GM12865 (cell line): ENCODE data around the gene SYPL1.
A peak's percentile ranks its signal among the peaks of the same experiment; 100 is the strongest.

ENCODE experiments used
- DNase-seq: peaks from one replicate; pipeline ENCODE4 v3.0.0; 2010; ENCODE audit warnings: low read depth
- H3K4me3 ChIP-seq: 2 replicates; pipeline ENCODE4 v1.5.1; 2011; ENCODE audit warnings: mild to moderate bottlenecking, low read depth, low read length, control low read depth
- TF ChIP-seq, protein P1 (sequence below): IDR thresholded peaks from 2 replicates; pipeline ENCODE4 v1.5.1; 2011; ENCODE audit warnings: low read length, control low read depth, low read depth, inconsistent platforms; ENCODE audit not compliant: insufficient read depth; ENCODE audit errors: missing control alignments

The SYPL1 gene

DNA sequence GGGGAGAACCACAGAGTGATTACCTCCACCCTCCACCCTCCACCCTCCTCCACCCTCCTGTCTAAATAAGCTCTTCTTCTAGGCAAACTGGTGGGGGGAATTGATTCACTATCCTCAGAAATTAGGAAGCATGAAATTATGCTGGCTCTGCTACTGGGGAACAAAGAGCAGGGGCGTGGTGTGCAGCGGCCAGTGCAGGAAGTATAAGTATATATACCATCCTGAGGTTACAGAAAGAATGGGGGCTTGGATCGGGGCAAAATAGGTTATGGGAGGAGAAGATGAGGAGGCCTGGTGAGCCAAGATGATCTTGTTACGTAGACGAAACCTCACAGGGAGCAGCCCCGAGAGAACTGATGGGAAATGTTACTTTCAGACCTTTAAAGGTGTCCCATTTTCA, 49.1 kb downstream of the SYPL1 start:
- TF ChIP-seq, protein P1, sequence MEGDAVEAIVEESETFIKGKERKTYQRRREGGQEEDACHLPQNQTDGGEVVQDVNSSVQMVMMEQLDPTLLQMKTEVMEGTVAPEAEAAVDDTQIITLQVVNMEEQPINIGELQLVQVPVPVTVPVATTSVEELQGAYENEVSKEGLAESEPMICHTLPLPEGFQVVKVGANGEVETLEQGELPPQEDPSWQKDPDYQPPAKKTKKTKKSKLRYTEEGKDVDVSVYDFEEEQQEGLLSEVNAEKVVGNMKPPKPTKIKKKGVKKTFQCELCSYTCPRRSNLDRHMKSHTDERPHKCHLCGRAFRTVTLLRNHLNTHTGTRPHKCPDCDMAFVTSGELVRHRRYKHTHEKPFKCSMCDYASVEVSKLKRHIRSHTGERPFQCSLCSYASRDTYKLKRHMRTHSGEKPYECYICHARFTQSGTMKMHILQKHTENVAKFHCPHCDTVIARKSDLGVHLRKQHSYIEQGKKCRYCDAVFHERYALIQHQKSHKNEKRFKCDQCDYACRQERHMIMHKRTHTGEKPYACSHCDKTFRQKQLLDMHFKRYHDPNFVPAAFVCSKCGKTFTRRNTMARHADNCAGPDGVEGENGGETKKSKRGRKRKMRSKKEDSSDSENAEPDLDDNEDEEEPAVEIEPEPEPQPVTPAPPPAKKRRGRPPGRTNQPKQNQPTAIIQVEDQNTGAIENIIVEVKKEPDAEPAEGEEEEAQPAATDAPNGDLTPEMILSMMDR = no peak
- H3K4me3 ChIP-seq = no peak overlapping the region
- no peak for DNase-seq

DNA sequence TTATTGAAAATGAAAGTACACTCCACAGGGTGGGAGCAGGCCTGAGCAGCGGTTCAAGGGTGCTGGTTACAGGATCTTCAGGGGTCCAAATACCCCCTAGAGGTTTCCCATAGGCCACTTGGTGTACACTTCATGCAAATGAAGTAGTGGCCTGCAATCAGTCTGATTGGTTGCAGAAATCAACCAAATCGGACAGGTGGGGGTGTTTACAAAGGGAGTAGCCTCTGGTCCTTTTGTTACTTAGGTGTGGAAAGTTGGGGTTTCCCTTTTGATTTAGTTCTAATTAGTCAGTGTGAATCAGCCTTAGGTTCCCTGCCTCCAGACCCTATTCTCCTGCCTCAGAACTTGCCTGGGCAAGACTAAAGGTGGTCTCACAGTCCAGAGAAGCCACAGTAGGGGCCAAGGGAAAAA, 49.6 kb downstream of the SYPL1 start:
- peak overlapping the region; percentile 1; the same call in 1 of the 2 replicates for H3K4me3 ChIP-seq
- TF ChIP-seq, protein P1 = no peak
- peak; percentile 62 for DNase-seq

- peak; percentile 44 for DNase-seq
- TF ChIP-seq, protein P1 = no peak
- peak overlapping the region; percentile 1; the same call in 1 of the 2 replicates for H3K4me3 ChIP-seq
Observed at GRCh38 chr7:106062006-106062405, 50.1 kb downstream of the SYPL1 start.

DNA sequence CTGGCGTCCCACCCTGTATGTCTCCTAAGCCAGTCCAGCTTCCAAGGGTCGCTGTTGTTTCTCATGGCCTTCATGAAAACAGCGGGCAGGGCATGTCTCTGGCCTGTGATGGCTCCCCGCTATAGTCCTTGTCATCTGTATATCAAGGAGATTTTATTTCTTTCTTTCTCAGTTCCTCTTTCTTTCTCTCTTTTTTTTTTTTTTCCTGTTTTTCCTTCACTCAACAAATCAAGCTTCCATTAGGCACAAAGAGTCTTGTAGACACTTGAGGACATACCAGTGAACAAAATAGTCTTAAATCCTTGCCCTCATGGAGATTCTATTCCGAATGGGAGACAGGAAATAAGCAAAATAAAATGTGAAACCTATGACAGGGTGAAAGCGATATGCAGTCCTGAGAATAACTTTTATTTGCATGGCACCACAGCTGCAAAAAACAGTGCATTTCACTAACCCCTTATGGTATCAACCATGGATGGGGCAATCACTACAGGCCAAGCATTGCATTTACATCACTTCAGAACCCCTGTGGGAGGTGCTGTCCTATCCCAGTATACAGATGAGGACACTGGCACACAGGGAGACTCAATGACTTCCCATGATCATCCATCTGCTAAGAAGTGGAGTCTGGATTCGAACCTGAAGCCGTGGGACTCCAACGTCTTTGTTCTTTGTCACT, 50.7 kb downstream of the SYPL1 start:
- DNase-seq = peak; percentile 83
- H3K4me3 ChIP-seq = no peak overlapping the region
- TF ChIP-seq, protein P1 = no peak

DNA sequence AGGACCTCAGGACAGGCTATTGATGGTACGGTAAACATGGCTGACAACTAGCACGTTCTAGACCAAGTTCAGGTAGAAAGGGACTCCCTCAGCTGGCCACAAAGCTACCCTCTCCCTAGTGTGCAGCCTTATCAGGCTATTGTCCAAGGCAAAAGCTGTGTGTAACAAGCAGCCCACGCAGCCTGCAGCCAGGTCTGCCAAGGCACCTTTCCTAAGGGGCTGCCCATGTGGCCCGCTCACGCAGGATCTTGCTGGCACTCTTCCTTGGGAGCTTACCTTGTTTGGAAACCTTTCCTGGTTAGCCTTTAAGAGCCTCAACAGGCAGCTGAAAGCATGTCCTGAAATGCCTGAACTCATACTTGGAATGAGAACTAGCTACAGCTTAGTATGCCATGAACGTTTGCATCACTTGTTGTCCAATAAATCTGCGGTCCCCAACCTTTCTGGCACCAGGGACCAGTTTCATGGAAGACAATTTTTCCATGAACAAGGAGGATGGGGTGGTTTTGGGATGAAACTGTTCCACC, 51.7 kb downstream of the SYPL1 start:
- TF ChIP-seq, protein P1 = no peak
- H3K4me3 ChIP-seq = no peak overlapping the region
- DNase-seq = no peak

DNA sequence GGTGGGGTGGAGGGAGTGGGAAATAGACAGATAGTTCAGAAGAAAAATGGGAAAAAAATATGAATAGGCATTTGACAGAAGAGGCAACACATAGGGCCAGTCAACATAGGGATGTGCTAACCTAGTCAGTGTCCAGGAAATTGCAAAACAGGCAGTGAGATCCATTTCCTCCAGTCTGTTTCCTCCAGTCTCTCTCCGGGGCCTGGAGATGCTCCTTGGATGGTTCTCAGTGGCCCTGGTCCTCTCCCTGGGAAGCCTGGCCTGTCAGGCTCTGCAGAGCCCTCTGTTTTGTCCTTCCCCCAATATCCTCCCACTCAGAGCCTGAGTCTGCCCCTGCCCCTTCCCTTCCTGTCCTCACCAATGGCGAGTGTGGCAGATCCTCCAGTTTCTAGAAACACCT, 52.6 kb downstream of the SYPL1 start:
- TF ChIP-seq, protein P1 = no peak
- DNase-seq = no peak
- H3K4me3 ChIP-seq = no peak overlapping the region

- peak overlapping the region; percentile 11; the same call in 1 of the 2 replicates for H3K4me3 ChIP-seq
- DNase-seq = no peak
- TF ChIP-seq, protein P1 = no peak
Observed at GRCh38 chr7:106058928-106059324, 53.2 kb downstream of the SYPL1 start.
